Measurements from ENCODE around the gene COX19. TPM values are rescaled to one million over a fixed set of nuclear protein-coding genes. Genes with fewer than 3 reads are reported as not detected.
A peak's percentile ranks its signal among the peaks of the same experiment; 100 is the strongest.

The COX19 gene
- total RNA-seq, 5 donors from 2014 or later (not counting 1 experiment from before 2014, with no cell fraction given), result 38.0 to 50.9 (median 43.7) TPM

DNA sequence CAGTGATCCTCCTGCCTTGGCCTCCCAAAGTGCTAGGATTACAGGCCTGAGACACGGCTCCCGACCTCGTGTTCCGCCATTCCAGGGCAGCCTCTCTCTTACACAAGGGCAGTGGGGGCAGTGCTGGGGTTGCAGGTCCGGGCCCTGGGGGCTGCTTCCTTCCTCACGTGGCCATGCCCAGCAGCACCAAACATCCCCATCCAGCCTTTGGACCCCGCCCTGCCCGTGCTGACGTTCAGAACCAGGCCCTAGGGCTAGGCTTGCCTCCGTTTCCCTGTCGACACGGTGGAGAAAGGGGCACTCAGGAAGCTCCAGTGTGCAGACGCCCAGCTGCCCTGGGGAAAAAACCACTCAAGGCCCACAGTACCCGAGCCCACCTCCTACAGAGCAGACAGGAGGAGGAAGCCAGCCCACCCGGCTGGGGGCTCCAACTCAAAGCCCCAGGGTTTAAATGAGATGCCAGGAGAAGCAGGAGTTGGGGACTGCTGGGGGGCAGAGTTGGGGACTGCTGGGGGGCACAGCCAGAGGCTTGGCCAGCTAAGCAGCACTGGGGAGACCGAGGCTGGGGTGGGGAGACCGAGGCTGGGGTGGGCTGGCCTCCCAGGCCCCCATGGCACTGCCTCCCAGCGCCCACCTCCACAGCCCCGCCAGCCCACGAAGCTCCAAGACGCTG is 56.8 kb downstream of the COX19 start:
- Histone ChIP-seq H3K4me1 (ENCODE audit: control insufficient read depth in 1 of 2, extremely low read depth in 1 of 2, insufficient read depth in 2 of 2, low read length in 2 of 2) (peaks cover 14 to 37% of the 10 kb centered on the region in 2 experiments), H3K27me3 (replicated peaks in 1 of 2; ENCODE audit: control insufficient read depth in 2 of 2, extremely low read depth in 1 of 2, insufficient read depth in 2 of 2, low read length in 1 of 2) (no peaks in the 10 kb centered on the region), H3K9me3 (no peaks in the 10 kb centered on the region), H3K36me3 (ENCODE audit: control insufficient read depth in 2 of 2, extremely low read depth in 1 of 2, insufficient read depth in 1 of 2, low read length in 1 of 2) (no peaks in the 10 kb centered on the region), H3K27ac (ENCODE audit: low read length) (no peak overlapping the region), H3K4me3 (ENCODE audit: control insufficient read depth in 1 of 2, extremely low read depth in 1 of 2, low read length in 1 of 2) (no peak overlapping the region)
- peaks cover 20 to 35% (median 26%) of the 10 kb centered on the region in 3 donors for H3K4me1 Mint-ChIP-seq
- ATAC-seq (replicated peaks in 1 of 4) (no peak), DNase-seq (peak in 1 of 35 experiments; percentile 1)
- WGBS (ENCODE audit: insufficient coverage), result 94% methylated on average over 14 of the region's 21 CpGs
- H3K27ac Mint-ChIP-seq, result no peak overlapping the region
- ChIA-PET POLR2A (no interaction called here), CTCF (no interaction called here)
- H3K9me3 Mint-ChIP-seq, result no peaks in the 10 kb centered on the region
- H3K4me3 Mint-ChIP-seq, result no peak overlapping the region
- H3K36me3 Mint-ChIP-seq, result no peaks in the 10 kb centered on the region
- H3K27me3 Mint-ChIP-seq, result no peaks in the 10 kb centered on the region

DNA sequence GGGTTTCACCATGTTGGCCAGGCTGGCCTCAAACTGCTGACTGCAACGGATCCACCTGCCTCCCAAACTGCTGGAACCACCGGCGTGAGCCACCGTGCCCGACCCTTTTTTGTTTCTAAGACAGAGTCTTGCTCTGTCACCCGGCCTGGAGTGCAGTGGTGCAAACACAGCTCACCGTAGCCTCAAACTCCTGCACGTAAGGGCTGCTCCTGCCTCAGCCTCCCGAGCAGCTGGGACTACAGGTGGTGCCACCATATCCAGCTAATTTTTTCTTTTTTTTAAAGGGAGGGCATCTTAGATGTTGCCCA is 57.3 kb downstream of the COX19 start:
- Histone ChIP-seq H3K36me3 (ENCODE audit: control insufficient read depth in 2 of 2, extremely low read depth in 1 of 2, insufficient read depth in 1 of 2, low read length in 1 of 2) (no peaks in the 10 kb centered on the region), H3K27ac (ENCODE audit: low read length) (no peak overlapping the region), H3K4me1 (ENCODE audit: control insufficient read depth in 1 of 2, extremely low read depth in 1 of 2, insufficient read depth in 2 of 2, low read length in 2 of 2) (peaks cover 11 to 32% of the 10 kb centered on the region in 2 experiments), H3K4me3 (ENCODE audit: control insufficient read depth in 1 of 2, extremely low read depth in 1 of 2, low read length in 1 of 2) (no peak overlapping the region), H3K9me3 (no peaks in the 10 kb centered on the region), H3K27me3 (replicated peaks in 1 of 2; ENCODE audit: control insufficient read depth in 2 of 2, extremely low read depth in 1 of 2, insufficient read depth in 2 of 2, low read length in 1 of 2) (no peaks in the 10 kb centered on the region)
- no peaks in the 10 kb centered on the region for H3K9me3 Mint-ChIP-seq
- 89% methylated on average over 8 of the region's 9 CpGs for WGBS (ENCODE audit: insufficient coverage)
- ChIA-PET CTCF (no interaction called here), POLR2A (no interaction called here)
- H3K27me3 Mint-ChIP-seq, result no peaks in the 10 kb centered on the region
- H3K4me1 Mint-ChIP-seq, result peaks cover 15 to 30% (median 22%) of the 10 kb centered on the region in 3 donors
- DNase-seq (no peak), ATAC-seq (replicated peaks in 1 of 4) (no peak)
- H3K36me3 Mint-ChIP-seq, result no peaks in the 10 kb centered on the region
- H3K4me3 Mint-ChIP-seq, result no peak overlapping the region
- no peak overlapping the region for H3K27ac Mint-ChIP-seq

DNA sequence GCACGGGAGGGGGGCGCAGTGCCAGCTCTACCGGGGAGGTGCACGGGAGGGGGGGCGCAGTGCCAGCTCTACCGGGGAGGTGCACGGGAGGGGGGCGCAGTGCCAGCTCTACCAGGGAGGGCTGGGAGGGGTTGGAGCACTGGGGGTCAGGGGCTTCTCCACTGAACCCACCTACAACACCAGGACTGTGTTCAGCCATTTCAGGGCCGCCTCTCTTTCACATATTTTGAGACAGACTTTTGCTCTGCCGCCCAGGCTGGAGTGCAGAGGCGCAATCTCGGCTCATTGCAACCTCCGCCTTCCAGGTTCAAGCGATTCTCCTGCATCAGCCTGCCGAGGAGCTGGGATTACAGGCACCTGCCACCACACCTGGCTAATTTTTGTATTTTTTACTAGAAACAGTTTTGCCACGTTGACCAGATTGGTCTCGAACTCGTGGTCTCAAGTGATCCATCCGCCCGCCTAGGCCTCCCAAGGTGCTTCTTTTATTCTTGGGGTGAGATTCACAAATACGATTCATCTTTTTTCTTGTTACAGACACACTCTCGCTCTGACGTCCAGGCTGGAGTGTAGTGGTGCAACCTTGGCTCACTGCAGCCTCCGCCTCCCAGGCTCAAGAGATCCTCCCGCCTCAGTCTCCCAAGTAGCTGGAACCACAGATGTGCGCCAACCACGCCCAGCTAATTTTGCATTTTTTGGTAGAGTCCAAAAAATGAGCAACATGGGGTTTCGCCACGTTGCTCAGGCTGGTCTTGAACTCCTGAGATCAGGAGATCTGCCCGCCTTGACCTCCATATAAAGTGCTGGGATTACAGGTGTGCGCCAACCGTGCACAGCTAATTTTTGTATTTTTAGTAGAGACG is 57.9 kb downstream of the COX19 start:
- no peak overlapping the region for H3K4me3 Mint-ChIP-seq

DNA sequence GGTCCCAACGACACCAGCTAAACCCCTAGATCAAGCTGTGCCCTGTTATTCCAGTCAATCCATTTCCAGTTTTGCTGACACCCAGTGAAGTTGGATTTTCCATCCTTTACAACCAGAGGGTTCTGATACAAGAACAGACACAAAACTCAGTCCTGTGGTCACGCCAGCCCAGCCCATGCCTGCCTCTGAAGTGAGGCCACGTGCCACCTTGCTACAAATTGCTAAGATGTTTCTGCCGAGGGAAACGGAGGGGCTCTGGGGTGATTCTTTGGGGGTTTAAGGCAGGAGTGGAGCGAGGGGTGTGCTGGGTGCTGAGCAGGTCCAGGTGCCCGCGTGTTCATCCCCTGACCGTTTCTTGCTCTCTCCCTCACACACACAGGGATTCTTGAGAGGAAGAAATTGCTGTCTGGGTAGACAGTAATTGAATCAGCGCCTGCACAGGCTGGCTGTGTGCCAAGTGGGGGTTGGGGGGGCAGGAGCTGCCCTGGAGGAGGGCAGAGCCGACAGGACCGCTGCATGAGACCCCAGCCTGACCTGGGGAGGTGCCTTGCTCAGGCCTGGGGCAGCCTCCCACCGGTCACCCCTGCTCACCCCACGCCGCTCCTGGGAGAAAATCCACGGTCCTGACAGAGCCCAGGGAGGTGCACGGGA is 58.9 kb downstream of the COX19 start:
- Mint-ChIP-seq H3K36me3 (no peaks in the 10 kb centered on the region), H3K4me3 (no peak overlapping the region), H3K9me3 (no peaks in the 10 kb centered on the region), H3K27ac (no peak overlapping the region), H3K27me3 (no peaks in the 10 kb centered on the region), H3K4me1 (peaks cover 11 to 18% (median 13%) of the 10 kb centered on the region in 3 donors)
- ChIA-PET POLR2A (no interaction called here), CTCF (no interaction called here)
- Histone ChIP-seq H3K27ac (ENCODE audit: low read length) (no peak overlapping the region), H3K4me1 (ENCODE audit: control insufficient read depth in 1 of 2, extremely low read depth in 1 of 2, insufficient read depth in 2 of 2, low read length in 2 of 2) (peaks cover 0 to 17% of the 10 kb centered on the region in 2 experiments), H3K36me3 (ENCODE audit: control insufficient read depth in 2 of 2, extremely low read depth in 1 of 2, insufficient read depth in 1 of 2, low read length in 1 of 2) (no peaks in the 10 kb centered on the region), H3K9me3 (no peaks in the 10 kb centered on the region), H3K27me3 (replicated peaks in 1 of 2; ENCODE audit: control insufficient read depth in 2 of 2, extremely low read depth in 1 of 2, insufficient read depth in 2 of 2, low read length in 1 of 2) (no peaks in the 10 kb centered on the region), H3K4me3 (ENCODE audit: control insufficient read depth in 1 of 2, extremely low read depth in 1 of 2, low read length in 1 of 2) (no peak overlapping the region)
- 92% methylated on average over 8 of the region's 17 CpGs for WGBS (ENCODE audit: insufficient coverage)
- no peak for ATAC-seq (replicated peaks in 1 of 4)
- no peak for DNase-seq

More for the DNA sequence above, 57.9 kb downstream of the COX19 start:
- POLR2A ChIA-PET, result no interaction called here
- WGBS (ENCODE audit: insufficient coverage), result 95% methylated on average over 22 of the region's 33 CpGs
- Histone ChIP-seq H3K4me3 (ENCODE audit: control insufficient read depth in 1 of 2, extremely low read depth in 1 of 2, low read length in 1 of 2) (no peak overlapping the region), H3K36me3 (ENCODE audit: control insufficient read depth in 2 of 2, extremely low read depth in 1 of 2, insufficient read depth in 1 of 2, low read length in 1 of 2) (no peaks in the 10 kb centered on the region), H3K9me3 (no peaks in the 10 kb centered on the region), H3K27me3 (replicated peaks in 1 of 2; ENCODE audit: control insufficient read depth in 2 of 2, extremely low read depth in 1 of 2, insufficient read depth in 2 of 2, low read length in 1 of 2) (no peaks in the 10 kb centered on the region), H3K27ac (ENCODE audit: low read length) (no peak overlapping the region), H3K4me1 (ENCODE audit: control insufficient read depth in 1 of 2, extremely low read depth in 1 of 2, insufficient read depth in 2 of 2, low read length in 2 of 2) (peaks cover 7 to 27% of the 10 kb centered on the region in 2 experiments)
- Mint-ChIP-seq H3K9me3 (no peaks in the 10 kb centered on the region), H3K36me3 (no peaks in the 10 kb centered on the region), H3K27ac (no peak overlapping the region), H3K27me3 (no peaks in the 10 kb centered on the region), H3K4me1 (peaks cover 14 to 25% (median 17%) of the 10 kb centered on the region in 3 donors)
- DNase-seq, result no peak
- no peak for ATAC-seq (replicated peaks in 1 of 4)
- CTCF ChIA-PET, result no interaction called here

Other genes with a start within 250 kb of the COX19 start
- gene DNAAF5, start 248.8 kb downstream of the COX19 start, total RNA-seq, result 10 to 100 TPM; 12.8 to 21.4 (median 17.1) TPM
- gene PRKAR1B, start 248.3 kb downstream of the COX19 start, total RNA-seq, result 10 to 100 TPM; 20.7 to 35.4 (median 24.4) TPM
- gene SUN1, start 143.1 kb downstream of the COX19 start, total RNA-seq, result 100 to 1,000 TPM in 3 of 5 donors, 10 to 100 TPM in 2; 90.8 to 299 (median 279) TPM
- 10 to 100 TPM; 52.2 to 76.4 (median 54.7) TPM for gene GET4, start 99.0 kb downstream of the COX19 start, total RNA-seq
- 10 to 100 TPM; 10.6 to 26.9 (median 23.5) TPM for gene ADAP1, start 20.9 kb downstream of the COX19 start, total RNA-seq
- under 1 TPM in 1 of 5 donors, not detected in 4; 0.19 TPM for gene CYP2W1, start 7.6 kb upstream of the COX19 start, total RNA-seq
- 10 to 100 TPM; 11.9 to 14.7 (median 13.0) TPM for gene GPR146, start 69.0 kb upstream of the COX19 start, total RNA-seq
- under 1 TPM in 3 of 5 donors, not detected in 2; 0.23 to 0.41 (median 0.26) TPM for gene GPER1, start 112.6 kb upstream of the COX19 start, total RNA-seq
- gene ZFAND2A, start 184.6 kb upstream of the COX19 start, total RNA-seq, result 10 to 100 TPM; 26.6 to 77.3 (median 30.1) TPM

Data from T-cell (primary cell).